Upper lobe of right lung (tissue), 1 donor: Measurements from ENCODE around the gene TLX2. TPM values are rescaled to one million over a fixed set of nuclear protein-coding genes. Genes with fewer than 3 reads are reported as not detected.

ENCODE experiments used
- ATAC-seq: fragments of 200-7000 bp; cut with Tn5 transposase; one replicate; pipeline ENCODE4 v1.9.1; 2020; ENCODE audit warnings: mild to moderate bottlenecking, moderate library complexity
- DNase-seq: peaks from one replicate; pipeline ENCODE4 v3.0.0-alpha.2; 2020
- H3K27ac ChIP-seq: fragments of 200-600 bp; one replicate; pipeline ENCODE4 v1.8.0; 2022
- H3K27me3 ChIP-seq: fragments of 200-600 bp; one replicate; pipeline ENCODE4 v1.8.0; 2022; ENCODE audit warnings: mild to moderate bottlenecking
- H3K36me3 ChIP-seq: fragments of 200-600 bp; one replicate; pipeline ENCODE4 v1.8.0; 2022
- H3K4me1 ChIP-seq: fragments of 200-600 bp; one replicate; pipeline ENCODE4 v1.8.0; 2022
- H3K4me3 ChIP-seq: fragments of 200-600 bp; one replicate; pipeline ENCODE4 v1.8.0; 2022; ENCODE audit warnings: mild to moderate bottlenecking
- H3K9me3 ChIP-seq: fragments of 200-600 bp; one replicate; pipeline ENCODE4 v1.8.0; 2022
- CTCF ChIP-seq: fragments of 200-600 bp; IDR thresholded peaks from one replicate; pipeline ENCODE4 v1.8.0; 2022; ENCODE audit warnings: antibody characterized with exemption
- intact Hi-C: fragments of 100-400 bp; cut with DNase I; formaldehyde crosslinking; loops from one replicate; pipeline ENCODE4 v1.11.0; 2022
- total RNA-seq: library from RNA; stranded (reverse); fragmentation: NEBNext Ultra II Directional; extraction: Animal tissue kit (Norgen Biotek cat#: 25700); gene quantifications from one replicate; pipeline ENCODE4 v1.2.1, GENCODE V29; 2021
- donor health status: DM: no; HTN: yes; CAD: no; lungs with severe emphysema.

TLX2 gene
- total RNA-seq, 1 donor from 2014 or later = not detected

DNA sequence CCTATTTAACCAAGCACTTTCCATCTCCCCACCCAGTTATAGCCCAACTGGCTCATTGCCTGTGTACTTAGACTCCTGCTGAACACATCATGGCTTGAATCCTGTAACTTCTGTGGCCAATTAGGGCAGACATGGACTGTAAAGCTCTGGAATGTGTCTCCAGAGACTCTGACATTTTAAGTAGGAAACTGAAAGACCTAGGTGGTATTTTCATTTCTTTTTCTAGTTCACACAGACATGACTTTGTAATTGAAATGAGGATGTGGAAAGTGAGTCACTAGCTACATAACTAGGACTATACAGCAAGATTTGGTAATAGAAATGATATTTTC is 52.5 kb downstream of the TLX2 start:
- Histone ChIP-seq H3K4me3 (no peak overlapping the region), H3K36me3 (no peaks in the 10 kb centered on the region), H3K9me3 (no peaks in the 10 kb centered on the region), H3K27me3 (no peaks in the 10 kb centered on the region), H3K4me1 (peaks cover 4% of the 10 kb centered on the region), H3K27ac (no peak overlapping the region)
- intact Hi-C loops = no loop called here
- TF ChIP-seq CTCF = no peak
- ATAC-seq (no peak), DNase-seq (no peak)

Other genes starting within 250 kb of the TLX2 start
- 3.2 TPM for gene SLC4A5, start 171.0 kb upstream of the TLX2 start, total RNA-seq
- 140 TPM for gene DCTN1, start 134.1 kb upstream of the TLX2 start, total RNA-seq
- gene C2orf81, start 92.8 kb upstream of the TLX2 start, total RNA-seq = 2.1 TPM
- 8.4 TPM for gene WDR54, start 92.7 kb upstream of the TLX2 start, total RNA-seq
- 32.3 TPM for gene RTKN, start 72.5 kb upstream of the TLX2 start, total RNA-seq
- 30.2 TPM for gene INO80B, start 59.4 kb upstream of the TLX2 start, total RNA-seq
- 57.5 TPM for gene WBP1, start 56.0 kb upstream of the TLX2 start, total RNA-seq
- 51.6 TPM for gene MOGS, start 49.1 kb upstream of the TLX2 start, total RNA-seq
- gene MRPL53, start 41.8 kb upstream of the TLX2 start, total RNA-seq = 73.1 TPM
- 16.1 TPM for gene CCDC142, start 31.5 kb upstream of the TLX2 start, total RNA-seq
- 23.4 TPM for gene TTC31, start 31.4 kb upstream of the TLX2 start, total RNA-seq
- gene LBX2, start 14.8 kb upstream of the TLX2 start, total RNA-seq = 1.8 TPM
- 30.1 TPM for gene PCGF1, start 6.8 kb upstream of the TLX2 start, total RNA-seq
- gene DQX1, start 11.8 kb downstream of the TLX2 start, total RNA-seq = not detected
- 119 TPM for gene AUP1, start 15.3 kb downstream of the TLX2 start, total RNA-seq
- gene HTRA2, start 15.5 kb downstream of the TLX2 start, total RNA-seq = 31.4 TPM
- 8.1 TPM for gene LOXL3, start 39.5 kb downstream of the TLX2 start, total RNA-seq
- 35.7 TPM for gene DOK1, start 40.3 kb downstream of the TLX2 start, total RNA-seq
- gene M1AP, start 133.9 kb downstream of the TLX2 start, total RNA-seq = 1.4 TPM
- 9.0 TPM for gene SEMA4F, start 139.8 kb downstream of the TLX2 start, total RNA-seq